Panc1 (cell line): ENCODE results near the gene SLC12A4.

Experiments used
- CTCF ChIP-seq: fragments of 450-650 bp; IDR thresholded peaks from 2 replicates; pipeline ENCODE4 v1.5.1; 2017; ENCODE audit warnings: mild to moderate bottlenecking
- POLR2AphosphoS5 ChIP-seq: IDR thresholded peaks from 2 replicates; pipeline ENCODE4 v1.6.1; 2012; ENCODE audit warnings: mild to moderate bottlenecking, low read depth, low read length, moderate library complexity
- REST ChIP-seq, 2 experiments: IDR thresholded peaks; 2 replicates each; pipeline ENCODE4 v1.6.1; 2011 to 2012; ENCODE audit warnings: low read depth in 2 of 2, control low read depth in 1 of 2, low read length in 1 of 2, mild to moderate bottlenecking in 1 of 2, moderate library complexity in 1 of 2; ENCODE audit not compliant: insufficient read depth in 1 of 2

- TF ChIP-seq POLR2AphosphoS5 = no peak
- TF ChIP-seq CTCF = no peak
- no peak for TF ChIP-seq REST (IDR thresholded peaks at IDR 0.05; ENCODE audit: insufficient read depth in 1 of 2, low read depth in 2 of 2, low read length in 1 of 2)
These were observed 32.1 kb downstream of the SLC12A4 start, which contains the start of gene PSMB10 for GRCh38 chr16:67936124-67936879.
